GM04503 (cell line): ENCODE data around the gene PCGF1.
A peak's percentile ranks its signal among the peaks of the same experiment; 100 is the strongest.
"Not testable (repeated sequence)": the region's sequence is repeated elsewhere in the genome, so short reads cannot be mapped to it uniquely, and the experiment has no call there.

ENCODE experiments used
- DNase-seq: peaks from one replicate; pipeline ENCODE4 v3.0.0-alpha.2; 2012; ENCODE audit warnings: low read depth

Gene PCGF1

GRCh38 chr2:74499267-74499939, 8.1 kb downstream of the PCGF1 start, which contains the start of gene LBX2:
LBX2 (minus strand) TSS chr2:74499603; CDS start chr2:74499537, 66 bp downstream.
- no peak for DNase-seq

DNA sequence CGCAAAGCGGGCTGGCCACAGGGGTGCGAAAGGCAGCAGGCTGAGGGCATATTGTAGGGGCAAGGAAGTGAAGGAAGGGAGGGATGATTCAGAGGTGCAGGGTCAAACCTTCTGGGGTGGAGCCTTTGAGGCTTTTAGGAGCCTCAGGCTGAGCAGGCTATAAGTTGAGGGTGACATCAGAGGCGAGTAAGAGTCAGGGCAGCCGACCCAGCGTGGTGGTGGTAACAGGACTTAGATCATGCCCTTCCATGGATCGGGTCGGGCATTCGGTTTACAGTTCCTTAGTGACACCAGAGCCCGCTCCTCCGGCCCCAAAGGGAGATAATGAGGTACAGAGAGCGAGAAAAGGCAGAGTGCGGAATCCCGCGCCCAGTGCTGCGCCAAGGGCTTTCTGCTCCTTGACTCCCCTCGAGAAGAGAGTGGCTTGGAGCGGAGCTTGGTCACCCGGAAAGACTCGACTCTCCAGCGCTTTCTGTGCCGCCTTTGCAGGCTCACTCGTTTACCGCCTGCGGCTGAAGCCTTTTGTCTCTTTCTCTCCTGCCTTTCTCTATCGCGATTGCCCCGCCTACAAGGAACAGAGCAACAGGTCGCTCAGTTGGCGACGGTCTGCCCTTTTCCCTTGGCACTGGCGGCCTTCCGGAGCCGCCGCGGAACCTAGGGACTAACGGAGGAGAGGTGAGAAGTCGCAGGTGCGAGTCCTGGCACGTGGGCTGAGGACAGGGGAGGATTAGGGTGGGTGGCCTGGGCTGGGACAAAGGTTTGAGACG, 8.8 kb downstream of the PCGF1 start:
- DNase-seq, result no peak

DNA sequence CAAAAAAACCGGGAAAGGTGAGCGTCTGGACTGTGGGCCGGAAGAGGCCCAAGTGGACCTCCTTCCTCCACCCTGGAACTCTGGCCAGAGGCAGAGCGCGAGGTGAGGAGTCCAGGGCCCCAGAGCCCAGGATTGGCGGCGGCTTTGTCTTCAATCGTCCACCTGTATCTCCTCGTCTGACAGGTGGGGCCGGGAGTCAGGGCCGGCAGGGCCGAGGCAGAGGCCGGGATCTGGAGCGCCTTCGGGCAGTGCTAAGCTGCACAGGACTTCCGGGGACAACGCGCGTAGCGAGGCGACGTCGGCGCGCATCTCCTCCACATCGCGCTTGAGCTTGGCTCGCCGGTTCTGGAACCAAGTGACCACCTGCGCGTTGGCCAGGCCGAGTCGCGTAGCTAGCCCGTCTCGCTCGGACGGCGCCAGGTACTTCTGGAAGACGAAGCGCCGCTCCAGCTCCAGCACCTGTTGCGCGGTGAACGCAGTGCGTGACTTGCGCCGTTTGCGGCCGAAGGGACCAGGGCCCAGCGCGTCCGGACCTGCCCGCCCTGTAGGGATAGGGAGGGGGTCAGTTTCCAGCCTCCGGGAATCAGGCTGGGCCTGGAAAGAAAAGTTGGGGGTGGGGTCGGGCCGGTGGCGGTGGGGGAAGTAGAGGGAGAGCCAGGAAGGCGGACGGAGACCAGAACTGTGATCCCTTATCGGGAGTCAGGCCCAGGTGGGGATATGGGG, 9.6 kb downstream of the PCGF1 start:
- DNase-seq, result no peak

DNA sequence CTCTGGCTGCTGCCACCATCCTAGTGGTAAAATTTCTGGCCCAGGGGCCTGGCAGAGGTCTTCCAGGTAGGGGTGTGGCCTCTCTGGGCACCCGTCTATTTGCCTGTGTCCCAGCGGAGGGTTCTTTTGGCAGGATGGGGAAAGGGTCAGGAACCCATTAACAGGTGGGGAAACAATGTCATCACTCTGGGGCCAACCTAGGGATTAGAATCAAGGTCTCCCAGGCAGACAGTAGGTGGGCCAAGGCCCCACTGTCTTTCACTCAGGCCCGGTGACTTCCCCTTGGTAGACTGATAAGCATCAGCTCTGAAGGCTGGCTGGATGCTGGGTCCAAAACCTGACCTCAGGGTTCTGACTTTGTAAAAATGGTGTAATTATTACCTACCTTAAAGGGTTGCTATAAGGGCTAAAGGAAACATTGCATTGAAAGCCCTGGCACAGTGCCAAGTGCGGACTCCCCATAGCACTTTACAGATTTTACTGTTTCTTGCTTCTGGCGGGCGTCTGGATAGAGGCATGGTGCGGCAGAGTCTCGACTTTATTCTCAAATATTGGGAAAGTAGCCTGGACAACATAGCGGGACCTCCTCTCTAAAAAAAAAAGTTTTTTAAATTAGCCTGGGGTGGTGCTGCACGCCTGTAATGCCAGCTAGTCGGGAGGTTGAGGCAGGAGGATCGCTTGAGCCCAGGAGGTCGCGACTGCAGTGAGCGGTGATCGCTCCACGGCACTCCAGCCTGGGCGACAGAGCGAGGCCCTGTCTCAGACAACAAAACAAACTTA, 10.3 kb downstream of the PCGF1 start:
- no peak for DNase-seq

DNA sequence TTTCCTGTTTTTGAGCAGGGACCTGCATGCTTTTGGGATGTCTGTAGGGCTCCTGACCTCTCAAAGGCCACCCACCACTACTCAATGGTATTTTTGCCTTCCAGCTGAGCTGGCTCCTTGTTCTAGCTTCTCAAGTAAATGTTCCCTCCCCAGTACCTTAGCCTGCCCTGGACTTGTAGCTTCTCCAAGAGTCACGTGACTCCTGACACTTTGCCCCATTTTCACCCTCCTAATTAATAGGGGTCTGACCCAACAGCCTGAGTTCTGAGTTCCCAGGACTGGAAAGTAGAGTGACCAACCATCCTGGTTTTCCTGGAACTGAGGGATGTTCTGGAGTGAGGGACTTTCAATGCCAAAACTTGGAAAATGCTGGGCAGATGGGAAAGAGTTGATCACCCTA, 12.1 kb downstream of the PCGF1 start:
- DNase-seq, result no peak

DNA sequence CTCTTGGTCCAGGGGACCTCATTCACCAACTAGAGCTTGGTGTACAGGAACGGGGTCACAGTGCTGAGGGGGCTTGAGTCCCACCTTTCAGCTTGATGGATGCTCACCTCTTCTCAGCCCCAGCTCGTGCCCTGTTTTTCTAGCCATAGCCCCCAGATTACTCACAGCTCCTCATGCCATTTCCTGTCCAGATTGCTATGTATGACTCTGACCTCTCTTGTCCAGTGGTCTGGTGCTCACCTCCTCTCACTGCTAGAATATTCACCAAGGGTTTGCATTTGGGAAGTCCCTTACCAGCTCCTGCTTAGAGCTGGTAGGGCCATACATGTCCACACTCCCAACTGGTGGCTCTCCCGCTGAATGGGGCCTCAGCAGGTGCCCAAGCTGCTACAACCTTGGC, 13.9 kb downstream of the PCGF1 start:
- no peak for DNase-seq

GRCh38 chr2:74491648-74492544, 15.6 kb downstream of the PCGF1 start:
- DNase-seq, result no peak

- DNase-seq, result no peak
Measured at GRCh38 chr2:74489906-74490305, 17.6 kb downstream of the PCGF1 start.

DNA sequence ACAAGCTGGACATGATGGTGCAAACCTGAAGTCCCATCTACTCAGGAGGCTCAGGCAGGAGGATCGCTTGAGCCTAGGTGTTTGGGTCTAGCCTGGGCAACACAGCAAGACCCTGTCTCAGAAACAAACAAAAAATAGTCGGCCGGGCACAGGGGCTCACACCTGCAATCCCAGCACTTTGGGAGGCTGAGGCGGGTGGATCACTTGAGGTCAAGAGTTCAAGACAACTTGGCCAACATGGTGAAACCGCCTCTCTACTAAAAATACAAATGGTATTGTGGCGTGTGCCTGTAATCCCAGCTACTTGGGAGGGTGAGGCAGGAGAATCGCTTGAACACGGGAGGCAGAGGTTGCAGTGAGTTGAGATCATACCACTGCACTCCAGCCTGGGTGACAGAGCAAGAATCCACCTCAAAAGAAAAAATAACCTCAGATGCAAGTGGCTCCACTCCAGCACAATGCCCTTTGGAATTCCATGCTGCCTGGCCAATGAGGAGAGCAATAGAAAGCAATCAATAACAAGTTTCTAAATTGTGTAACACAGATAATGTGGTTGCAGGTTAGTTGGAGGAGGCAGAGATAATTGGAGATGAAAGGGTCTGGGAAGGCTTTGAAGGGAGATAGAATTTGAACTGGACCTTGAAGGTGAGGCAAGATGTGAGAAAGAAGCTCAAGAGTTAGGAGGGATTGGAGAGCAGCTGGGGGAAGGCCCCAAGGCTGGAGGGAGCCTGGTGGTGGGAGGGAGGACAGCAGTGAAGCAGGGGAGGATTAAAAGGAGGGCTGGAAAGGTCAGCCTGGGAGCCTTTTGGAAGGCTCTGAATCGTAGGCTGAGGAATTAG, 18.6 kb downstream of the PCGF1 start:
- DNase-seq, result no peak

DNA sequence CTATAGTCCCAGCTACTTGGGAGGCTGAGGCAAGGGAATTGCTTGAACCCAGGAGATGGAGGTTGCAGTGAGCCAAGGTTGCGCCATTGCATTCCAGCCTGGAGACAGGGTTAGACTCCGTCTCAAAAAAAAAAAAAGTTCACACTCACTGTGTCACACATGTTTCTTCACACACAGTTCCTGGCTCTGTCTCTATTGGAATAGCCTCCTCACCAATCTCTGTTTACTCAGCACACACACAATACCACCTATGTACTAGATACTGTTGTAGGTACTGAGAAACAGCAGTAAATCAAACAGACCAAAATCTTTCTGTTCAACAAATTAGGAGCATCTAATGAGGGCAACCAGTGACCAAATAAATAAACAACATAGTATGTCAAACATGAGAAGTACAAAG, 21.4 kb downstream of the PCGF1 start:
- DNase-seq, result no peak

- not testable (repeated sequence) for DNase-seq
Measured at GRCh38 chr2:74483675-74484164, 23.8 kb downstream of the PCGF1 start.

DNA sequence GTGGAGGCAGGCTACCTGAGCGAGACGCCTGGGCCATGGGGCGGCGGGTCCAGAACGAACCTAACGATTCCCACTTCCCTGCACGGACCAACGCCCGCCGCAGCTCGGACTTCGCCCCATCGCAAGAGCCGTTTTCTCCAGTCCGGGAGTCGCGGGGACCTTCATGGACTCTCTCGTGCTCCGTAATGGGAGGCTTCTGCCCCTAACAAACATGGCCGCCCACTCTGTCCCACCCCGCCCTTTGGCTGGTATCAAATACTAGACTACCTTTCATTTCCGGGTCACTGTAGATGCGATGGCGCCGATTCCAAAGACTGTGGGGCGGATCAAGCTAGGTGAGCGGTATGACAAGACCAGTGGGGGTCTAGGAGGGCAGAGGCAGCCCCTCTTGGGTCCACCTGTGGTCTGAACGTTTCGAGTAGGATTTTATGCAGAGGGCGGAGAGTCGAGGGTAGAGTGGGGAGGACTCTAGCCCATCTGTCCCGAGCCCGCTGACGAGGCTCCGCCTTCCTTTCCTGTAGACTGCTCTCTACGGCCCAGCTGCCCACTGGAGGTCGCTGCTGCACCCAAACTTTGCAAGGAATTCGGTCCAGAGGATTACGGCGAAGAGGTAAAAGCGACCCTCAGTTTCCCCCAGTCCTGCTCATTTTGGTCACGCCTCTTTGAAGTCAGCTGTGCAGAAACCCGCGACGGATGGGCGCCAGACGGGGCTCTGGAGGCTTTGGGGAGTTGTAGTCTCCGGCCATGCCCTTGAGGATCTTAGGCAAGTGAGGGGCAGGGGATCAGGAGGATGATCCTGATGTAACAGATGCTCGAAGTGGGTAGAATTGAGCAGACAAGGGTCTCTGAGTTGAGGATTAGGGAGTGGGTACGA, 24.5 kb downstream of the PCGF1 start, which contains the start of the genes CCDC142 and TTC31:
CCDC142 (minus strand) TSS at position 198 of the 874 bp plus-strand sequence; CDS start at position 37, 161 bp downstream.
TTC31 (plus strand) TSS at position 281 of the 874 bp plus-strand sequence; CDS start at position 296, 15 bp downstream.
- peak; percentile 84 for DNase-seq

DNA sequence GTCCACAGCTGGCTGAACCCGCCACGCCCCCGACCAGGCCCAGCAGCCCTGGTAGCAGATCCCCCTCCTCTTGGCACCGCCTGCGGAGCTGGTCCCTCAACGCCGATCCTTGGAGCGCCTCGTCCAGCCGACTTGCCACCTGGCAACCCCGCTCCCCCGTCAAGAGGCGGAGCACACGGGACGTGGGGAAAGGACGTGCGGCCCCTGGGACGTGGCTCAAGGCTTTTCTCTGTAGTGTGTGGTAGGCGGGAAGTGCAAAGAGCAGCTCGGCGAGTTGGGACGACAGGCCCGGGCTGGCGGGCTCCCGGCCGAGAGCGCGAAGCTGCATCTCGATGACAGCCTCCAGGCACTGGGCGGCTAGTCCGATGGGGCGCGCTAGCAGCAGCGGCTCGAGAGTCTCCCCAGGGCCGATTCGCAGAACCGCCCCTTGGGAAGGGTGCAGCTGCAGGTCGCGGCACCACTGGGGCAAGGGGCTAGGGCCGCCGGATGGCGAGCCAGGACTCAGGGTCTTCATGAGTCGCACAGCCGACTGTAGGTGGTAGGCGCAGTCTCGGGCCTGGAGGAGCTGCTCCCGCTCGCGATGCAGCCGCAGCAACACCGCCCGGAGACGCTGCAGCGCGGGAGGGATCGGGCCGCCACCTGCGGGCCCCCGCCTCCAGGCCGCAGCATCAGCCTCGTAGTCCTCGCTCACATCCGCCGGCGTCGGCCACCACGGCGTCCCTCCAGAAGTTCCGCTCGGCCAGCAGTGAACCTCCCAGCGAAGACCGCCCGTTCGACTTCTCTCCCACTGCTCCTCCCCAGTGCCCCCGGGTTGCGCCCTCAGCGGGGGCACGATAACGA, 25.3 kb downstream of the PCGF1 start:
- no peak for DNase-seq

GRCh38 chr2:74481431-74481830, 26.1 kb downstream of the PCGF1 start:
- DNase-seq, result no peak

- no peak for DNase-seq
Measured at GRCh38 chr2:74474899-74475298, 32.6 kb downstream of the PCGF1 start.

DNA sequence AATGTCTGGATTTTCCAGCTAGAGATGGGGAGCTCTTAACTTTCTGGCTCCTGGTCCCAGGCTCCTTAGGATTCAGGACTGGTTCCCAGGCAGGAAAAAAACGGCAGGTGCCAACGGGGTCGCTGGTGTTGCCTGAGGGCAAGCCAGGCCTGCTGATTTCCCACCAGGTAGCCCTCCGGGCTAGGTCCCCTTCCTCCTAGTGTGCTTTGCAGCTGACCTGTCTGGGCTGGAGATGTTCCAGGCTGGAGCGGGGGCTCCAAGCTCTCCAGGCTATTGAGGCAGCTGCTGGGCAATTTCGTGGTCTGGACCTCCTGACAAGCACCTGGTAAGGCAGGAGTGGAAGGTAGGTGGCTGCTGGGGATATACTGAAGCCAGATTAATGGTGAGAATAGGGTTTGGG, 33.0 kb downstream of the PCGF1 start:
- no peak for DNase-seq

DNA sequence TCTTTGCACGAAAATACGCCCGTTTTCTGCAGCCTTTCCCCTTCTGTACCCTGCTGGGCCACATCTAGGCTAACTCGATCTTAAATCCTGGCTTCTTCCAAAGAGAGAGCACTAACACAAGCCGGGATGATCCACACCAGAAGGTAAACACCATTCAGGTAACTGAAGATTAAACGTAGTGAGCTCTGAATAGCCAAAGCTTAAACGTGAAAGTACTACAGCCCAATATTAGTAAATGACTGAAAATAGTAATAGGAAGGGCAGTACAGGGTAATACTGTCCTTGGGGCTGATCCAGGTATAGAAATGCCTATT, 34.6 kb downstream of the PCGF1 start:
- DNase-seq, result no peak
